ENCODE measurements around the gene EIF4A3. TPM values are rescaled to one million over a fixed set of nuclear protein-coding genes. Genes with fewer than 3 reads are reported as not detected.

Gene EIF4A3
- total and polyA plus RNA-seq, 10 of the 15 experiments (the other 5 are each of a cell fraction or from before 2014, with no cell fraction given), result 53.3 to 225 (median 103) TPM

DNA sequence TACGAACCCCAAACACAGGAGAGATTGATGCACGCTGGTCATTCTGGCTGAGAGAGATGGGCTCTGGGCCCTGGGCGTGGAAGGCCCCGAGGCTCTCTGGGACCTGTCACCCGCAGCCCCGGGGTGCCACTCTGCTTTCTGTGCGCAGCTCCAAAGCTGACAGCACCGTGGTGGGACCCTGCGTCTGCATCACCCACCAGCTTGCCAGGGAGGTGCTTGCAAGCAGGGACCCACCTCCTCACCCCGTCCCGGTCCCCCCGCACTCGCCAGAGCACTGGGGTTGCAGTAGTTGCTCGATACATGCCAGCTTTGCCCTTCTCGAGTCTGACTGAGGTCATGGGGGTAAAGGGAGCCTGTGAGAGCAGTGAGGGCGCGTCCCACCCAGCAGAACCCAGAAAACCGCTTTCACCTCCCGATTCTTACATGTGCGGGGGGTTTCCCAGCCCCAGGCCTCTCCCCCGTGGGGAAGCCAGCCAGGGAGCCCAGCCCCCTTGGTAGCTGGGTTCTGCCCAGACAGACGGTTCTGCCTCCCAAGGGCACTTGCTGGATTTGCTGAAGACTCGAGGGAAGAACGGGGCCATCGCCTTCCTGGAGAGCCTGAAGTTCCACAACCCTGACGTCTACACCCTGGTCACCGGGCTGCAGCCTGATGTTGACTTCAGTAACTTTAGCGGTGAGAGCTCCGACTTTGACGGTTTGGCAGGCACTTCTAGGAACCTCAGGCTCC lies 35.4 kb upstream of the EIF4A3 start:
- peaks cover 0 to 3% of the 10 kb centered on the region in 2 experiments; a peak in 2 of 4 replicates for H3K27me3 ChIP-seq (replicated peaks in 1 of 2; ENCODE audit: control insufficient read depth in 2 of 2, insufficient read depth in 2 of 2, low read length in 1 of 2)
- ChIA-PET RAD21 (ENCODE audit: unreplicated experiment) (no interaction called here), SMC1A (ENCODE audit: uncharacterized antibody, unreplicated experiment) (no interaction called here), CTCF (no interaction called here), POLR2A (no interaction called here)
- no peak overlapping the region for H3K9ac ChIP-seq (ENCODE audit: control insufficient read depth, insufficient read depth, low read length)
- no TSS peak for BruUV-seq (replicated peaks)
- no peak for FAIRE-seq
- H3K4me2 ChIP-seq (ENCODE audit: control insufficient read depth, insufficient read depth), result no peak overlapping the region
- no peaks in the 10 kb centered on the region for H3K36me3 ChIP-seq (ENCODE audit: control insufficient read depth in 2 of 2, insufficient read depth in 2 of 2, low read length in 1 of 2)
- intact Hi-C loops (cut with micrococcal nuclease; ENCODE audit: unreplicated experiment) (no loop called here), in situ Hi-C loops (cut with MboI) (no loop called here)
- no peaks in the 10 kb centered on the region for H3K9me3 ChIP-seq (replicated peaks; ENCODE audit: control insufficient read depth, insufficient read depth, low read length)
- WGBS (ENCODE audit: insufficient coverage, insufficient replicate concordance, low lambda C conversion rate, missing lambda C conversion rate), result 59% methylated on average over 30 of the region's 30 CpGs
- no peak overlapping the region for H2AFZ ChIP-seq (ENCODE audit: control insufficient read depth, low read depth, low read length)
- no peak for TF ChIP-seq MYB (IDR thresholded peaks at IDR 0.05; ENCODE audit: borderline replicate concordance, low read depth, low read length)
- TF ChIP-seq TCF7 (IDR thresholded peaks at IDR 0.05; ENCODE audit: borderline replicate concordance), result no peak
- no peak for TF ChIP-seq LARP7 (IDR thresholded peaks at IDR 0.05)
- TF ChIP-seq IKZF2 (IDR thresholded peaks at IDR 0.05), result no peak
- TF ChIP-seq SREBF1 (IDR thresholded peaks at IDR 0.05; ENCODE audit: low read length), result no peak
- TF ChIP-seq POU2F2 (IDR thresholded peaks at IDR 0.05; ENCODE audit: borderline replicate concordance, low read depth, low read length), result no peak
- no peak for TF ChIP-seq KDM1A (IDR thresholded peaks at IDR 0.05; ENCODE audit: borderline replicate concordance)
- TF ChIP-seq DPF2 (IDR thresholded peaks at IDR 0.05), result no peak
- TF ChIP-seq GATAD2B (conservative IDR thresholded peaks at IDR 0.05; ENCODE audit: low read depth), result no peak
- no peak for TF ChIP-seq NRF1 (conservative IDR thresholded peaks at IDR 0.05; ENCODE audit: low read depth, low read length)
- TF ChIP-seq CHD2 (IDR thresholded peaks at IDR 0.05; ENCODE audit: borderline replicate concordance, low read depth, low read length), result no peak
- no peak for TF ChIP-seq CBX3 (IDR thresholded peaks at IDR 0.05; ENCODE audit: borderline replicate concordance, low read depth)
- TF ChIP-seq, protein P1, sequence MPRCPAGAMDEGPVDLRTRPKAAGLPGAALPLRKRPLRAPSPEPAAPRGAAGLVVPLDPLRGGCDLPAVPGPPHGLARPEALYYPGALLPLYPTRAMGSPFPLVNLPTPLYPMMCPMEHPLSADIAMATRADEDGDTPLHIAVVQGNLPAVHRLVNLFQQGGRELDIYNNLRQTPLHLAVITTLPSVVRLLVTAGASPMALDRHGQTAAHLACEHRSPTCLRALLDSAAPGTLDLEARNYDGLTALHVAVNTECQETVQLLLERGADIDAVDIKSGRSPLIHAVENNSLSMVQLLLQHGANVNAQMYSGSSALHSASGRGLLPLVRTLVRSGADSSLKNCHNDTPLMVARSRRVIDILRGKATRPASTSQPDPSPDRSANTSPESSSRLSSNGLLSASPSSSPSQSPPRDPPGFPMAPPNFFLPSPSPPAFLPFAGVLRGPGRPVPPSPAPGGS (IDR thresholded peaks at IDR 0.05; ENCODE audit: borderline replicate concordance, insufficient read depth, low read depth, low read length, poor library complexity, severe bottlenecking), result no peak
- TF ChIP-seq, protein P2, sequence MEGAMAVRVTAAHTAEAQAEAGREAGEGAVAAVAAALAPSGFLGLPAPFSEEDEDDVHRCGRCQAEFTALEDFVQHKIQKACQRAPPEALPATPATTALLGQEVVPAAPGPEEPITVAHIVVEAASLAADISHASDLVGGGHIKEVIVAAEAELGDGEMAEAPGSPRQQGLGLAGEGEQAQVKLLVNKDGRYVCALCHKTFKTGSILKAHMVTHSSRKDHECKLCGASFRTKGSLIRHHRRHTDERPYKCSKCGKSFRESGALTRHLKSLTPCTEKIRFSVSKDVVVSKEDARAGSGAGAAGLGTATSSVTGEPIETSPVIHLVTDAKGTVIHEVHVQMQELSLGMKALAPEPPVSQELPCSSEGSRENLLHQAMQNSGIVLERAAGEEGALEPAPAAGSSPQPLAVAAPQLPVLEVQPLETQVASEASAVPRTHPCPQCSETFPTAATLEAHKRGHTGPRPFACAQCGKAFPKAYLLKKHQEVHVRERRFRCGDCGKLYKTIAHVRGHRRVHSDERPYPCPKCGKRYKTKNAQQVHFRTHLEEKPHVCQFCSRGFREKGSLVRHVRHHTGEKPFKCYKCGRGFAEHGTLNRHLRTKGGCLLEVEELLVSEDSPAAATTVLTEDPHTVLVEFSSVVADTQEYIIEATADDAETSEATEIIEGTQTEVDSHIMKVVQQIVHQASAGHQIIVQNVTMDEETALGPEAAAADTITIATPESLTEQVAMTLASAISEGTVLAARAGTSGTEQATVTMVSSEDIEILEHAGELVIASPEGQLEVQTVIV (IDR thresholded peaks at IDR 0.05; ENCODE audit: borderline replicate concordance, partially characterized antibody), result no peak
- TF ChIP-seq MEF2B (IDR thresholded peaks at IDR 0.05; ENCODE audit: partially characterized antibody, poor library complexity, severe bottlenecking), result no peak
- H3K4me3 ChIP-seq, result no peak overlapping the region
- DNase-seq (ENCODE audit: low read depth, low spot score), result no peak
- no peaks in the 10 kb centered on the region for H4K20me1 ChIP-seq (ENCODE audit: control insufficient read depth, insufficient read depth)
- no peaks in the 10 kb centered on the region for H3K79me2 ChIP-seq (ENCODE audit: control insufficient read depth, insufficient read depth, low read length)
- ATAC-seq, result no peak
- no peaks in the 10 kb centered on the region for H3K4me1 ChIP-seq (ENCODE audit: control insufficient read depth, insufficient read depth, low read length)
- H3K27ac ChIP-seq (ENCODE audit: control insufficient read depth, insufficient read depth), result no peak overlapping the region
